Upper lobe of right lung (tissue), 1 donor: ENCODE data around the gene TUB. TPM values are rescaled to one million over a fixed set of nuclear protein-coding genes. Genes with fewer than 3 reads are reported as not detected.

Source experiments
- ATAC-seq: fragments of 200-7000 bp; cut with Tn5 transposase; one replicate; pipeline ENCODE4 v1.9.1; 2020; ENCODE audit warnings: mild to moderate bottlenecking, moderate library complexity
- DNase-seq: peaks from one replicate; pipeline ENCODE4 v3.0.0-alpha.2; 2020
- H3K27ac ChIP-seq: fragments of 200-600 bp; one replicate; pipeline ENCODE4 v1.8.0; 2022
- H3K27me3 ChIP-seq: fragments of 200-600 bp; one replicate; pipeline ENCODE4 v1.8.0; 2022; ENCODE audit warnings: mild to moderate bottlenecking
- H3K36me3 ChIP-seq: fragments of 200-600 bp; one replicate; pipeline ENCODE4 v1.8.0; 2022
- H3K4me1 ChIP-seq: fragments of 200-600 bp; one replicate; pipeline ENCODE4 v1.8.0; 2022
- H3K4me3 ChIP-seq: fragments of 200-600 bp; one replicate; pipeline ENCODE4 v1.8.0; 2022; ENCODE audit warnings: mild to moderate bottlenecking
- H3K9me3 ChIP-seq: fragments of 200-600 bp; one replicate; pipeline ENCODE4 v1.8.0; 2022
- CTCF ChIP-seq: fragments of 200-600 bp; IDR thresholded peaks from one replicate; pipeline ENCODE4 v1.8.0; 2022; ENCODE audit warnings: antibody characterized with exemption
- intact Hi-C: fragments of 100-400 bp; cut with DNase I; formaldehyde crosslinking; loops from one replicate; pipeline ENCODE4 v1.11.0; 2022
- total RNA-seq: library from RNA; stranded (reverse); fragmentation: NEBNext Ultra II Directional; extraction: Animal tissue kit (Norgen Biotek cat#: 25700); gene quantifications from one replicate; pipeline ENCODE4 v1.2.1, GENCODE V29; 2021
- donor health status: DM: no; HTN: yes; CAD: no; lungs with severe emphysema.

TUB gene
- total RNA-seq, 1 donor from 2014 or later = 3.6 TPM

- Histone ChIP-seq H3K9me3 (no peaks in the 10 kb centered on the region), H3K36me3 (no peaks in the 10 kb centered on the region), H3K27me3 (peaks cover 10% of the 10 kb centered on the region), H3K4me3 (no peak overlapping the region), H3K27ac (no peak overlapping the region), H3K4me1 (peaks cover 5% of the 10 kb centered on the region)
- TF ChIP-seq CTCF = no peak
- ATAC-seq (no peak), DNase-seq (peak; percentile 19)
- intact Hi-C loops = no loop called here
Observed at GRCh38 chr11:8082391-8083087, 1.5 kb downstream of the TUB start.

- Histone ChIP-seq H3K36me3 (no peaks in the 10 kb centered on the region), H3K27ac (no peak overlapping the region), H3K4me1 (peaks cover 5% of the 10 kb centered on the region), H3K4me3 (no peak overlapping the region), H3K27me3 (peaks cover 10% of the 10 kb centered on the region), H3K9me3 (no peaks in the 10 kb centered on the region)
- ATAC-seq = no peak
- DNase-seq = no peak
- intact Hi-C loops = no loop called here
- TF ChIP-seq CTCF = no peak
Observed at GRCh38 chr11:8083088-8083395, 2.0 kb downstream of the TUB start.

- Histone ChIP-seq H3K36me3 (no peaks in the 10 kb centered on the region), H3K4me3 (no peak overlapping the region), H3K9me3 (no peaks in the 10 kb centered on the region), H3K4me1 (peaks cover 5% of the 10 kb centered on the region), H3K27ac (no peak overlapping the region), H3K27me3 (peaks cover 10% of the 10 kb centered on the region)
- TF ChIP-seq CTCF = no peak
- intact Hi-C loops = no loop called here
- no peak for ATAC-seq
- no peak for DNase-seq
Observed at GRCh38 chr11:8083871-8084281, 2.9 kb downstream of the TUB start.

- Histone ChIP-seq H3K4me3 (no peak overlapping the region), H3K27ac (no peak overlapping the region), H3K9me3 (no peaks in the 10 kb centered on the region), H3K4me1 (peaks cover 5% of the 10 kb centered on the region), H3K27me3 (peaks cover 10% of the 10 kb centered on the region), H3K36me3 (no peaks in the 10 kb centered on the region)
- no peak for DNase-seq
- no peak for TF ChIP-seq CTCF
- ATAC-seq = no peak
- intact Hi-C loops = no loop called here
Observed at GRCh38 chr11:8084352-8084751, 3.3 kb downstream of the TUB start.

GRCh38 chr11:8085011-8085645 lies 4.1 kb downstream of the TUB start:
- H3K4me3 ChIP-seq = no peak overlapping the region

More at GRCh38 chr11:8085011-8085645, 4.1 kb downstream of the TUB start:
- no peak for ATAC-seq
- Histone ChIP-seq H3K36me3 (no peaks in the 10 kb centered on the region), H3K27me3 (peaks cover 10% of the 10 kb centered on the region), H3K9me3 (no peaks in the 10 kb centered on the region), H3K4me1 (peaks cover 5% of the 10 kb centered on the region), H3K27ac (no peak overlapping the region)
- intact Hi-C loops = no loop called here
- DNase-seq = no peak
- no peak for TF ChIP-seq CTCF
